Endodermal cell (in vitro differentiated cells): ENCODE data around the gene STK32B. TPM values are rescaled to one million over a fixed set of nuclear protein-coding genes. Genes with fewer than 3 reads are reported as not detected.

Experiments used
- DNase-seq: peaks from one replicate; pipeline ENCODE4 v3.0.0-alpha.2; 2017
- H3K27ac ChIP-seq: 2 replicates; pipeline ENCODE4 v1.5.1; 2013; ENCODE audit warnings: mild to moderate bottlenecking, low read depth, low read length, moderate library complexity
- H3K27me3 ChIP-seq: 2 replicates; pipeline ENCODE4 v1.6.1; 2013; ENCODE audit warnings: mild to moderate bottlenecking, low read length, moderate library complexity; ENCODE audit not compliant: insufficient read depth, control insufficient read depth, poor library complexity, severe bottlenecking
- H3K36me3 ChIP-seq: 2 replicates; pipeline ENCODE4 v1.7.0; 2013; ENCODE audit warnings: mild to moderate bottlenecking, low read length, moderate library complexity; ENCODE audit not compliant: control insufficient read depth, insufficient read depth
- H3K4me1 ChIP-seq: one replicate; pipeline ENCODE4 v1.7.0; 2013; ENCODE audit warnings: low read length; ENCODE audit not compliant: control insufficient read depth, insufficient read depth
- H3K4me3 ChIP-seq: 2 replicates; pipeline ENCODE4 v1.5.1; 2013; ENCODE audit warnings: mild to moderate bottlenecking, low read length, moderate library complexity
- H3K9ac ChIP-seq: 2 replicates; pipeline ENCODE4 v1.6.1; 2013; ENCODE audit warnings: mild to moderate bottlenecking, low read length, moderate library complexity; ENCODE audit not compliant: poor library complexity, severe bottlenecking; ENCODE audit errors: extremely low read depth
- H3K9me3 ChIP-seq: 2 replicates; pipeline ENCODE4 v1.6.1; 2013; ENCODE audit warnings: mild to moderate bottlenecking, low read length, moderate library complexity; ENCODE audit not compliant: control insufficient read depth
- H3K27ac Mint-ChIP-seq: 2 replicates; pipeline ENCODE4 v1.8.0; 2020; ENCODE audit warnings: mixed read lengths
- H3K27me3 Mint-ChIP-seq: 2 replicates; pipeline ENCODE4 v1.8.0; 2021; ENCODE audit warnings: mild to moderate bottlenecking, mixed read lengths; ENCODE audit not compliant: insufficient read depth
- H3K36me3 Mint-ChIP-seq: 2 replicates; pipeline ENCODE4 v1.8.0; 2020; ENCODE audit warnings: low read depth, mixed read lengths
- H3K4me1 Mint-ChIP-seq: 2 replicates; pipeline ENCODE4 v1.8.0; 2020; ENCODE audit warnings: mixed read lengths
- H3K4me3 Mint-ChIP-seq: 2 replicates; pipeline ENCODE4 v1.8.0; 2020; ENCODE audit warnings: mild to moderate bottlenecking, moderate library complexity, mixed read lengths
- H3K9me3 Mint-ChIP-seq: 2 replicates; pipeline ENCODE4 v1.8.0; 2020; ENCODE audit warnings: mild to moderate bottlenecking, mixed read lengths
- CTCF ChIP-seq: fragments of 200-600 bp; sonication (generic); conservative IDR thresholded peaks from 2 replicates; pipeline ENCODE4 v1.5.0; 2021; ENCODE audit warnings: antibody characterized with exemption, mild to moderate bottlenecking
- WGBS, 2 experiments: methylation state at CpG; one replicate each; pipeline versions ENCODE4 v1.1.5 to v1.1.7; 2013; ENCODE audit warnings: missing lambda C conversion rate in 2 of 2, mixed read lengths in 1 of 2; ENCODE audit not compliant: insufficient coverage in 1 of 2, insufficient read length in 1 of 2; 5-methylcytosine and 5-hydroxymethylcytosine counted together
- total RNA-seq, 2 donors: library from RNA; stranded (reverse); fragmentation: NEBNext Ultra II Directional in 1 of 2; extraction: Animal tissue kit (Norgen Biotek cat#: 25700) in 1 of 2; gene quantifications; 2 replicates in 1 of 2; 3 replicates in 1 of 2; pipeline ENCODE4 v1.2.1, GENCODE V29; 2021

STK32B gene
- total RNA-seq, 2 donors from 2014 or later: 1.4 to 1.5 TPM

GRCh38 chr4:5543681-5544080 lies 492.4 kb downstream of the STK32B start:
- no peak overlapping the region for H3K27ac Mint-ChIP-seq
- H3K4me3 Mint-ChIP-seq: no peak overlapping the region
- Histone ChIP-seq H3K4me1 (no peaks in the 10 kb centered on the region), H3K27me3 (no peaks in the 10 kb centered on the region), H3K9me3 (no peaks in the 10 kb centered on the region), H3K4me3 (no peak overlapping the region), H3K9ac (no peak overlapping the region), H3K36me3 (no peaks in the 10 kb centered on the region), H3K27ac (no peak overlapping the region)
- H3K9me3 Mint-ChIP-seq: peaks cover 11% of the 10 kb centered on the region
- TF ChIP-seq CTCF: no peak
- 94 to 95% methylated on average over 7 to 8 of the region's 8 CpGs for WGBS, 2 experiments
- H3K36me3 Mint-ChIP-seq: peaks cover 8% of the 10 kb centered on the region
- DNase-seq: no peak
- H3K27me3 Mint-ChIP-seq: no peaks in the 10 kb centered on the region
- H3K4me1 Mint-ChIP-seq: no peaks in the 10 kb centered on the region

GRCh38 chr4:5544762-5545161 lies 493.5 kb downstream of the STK32B start:
- Mint-ChIP-seq H3K36me3 (peaks cover 14% of the 10 kb centered on the region), H3K9me3 (peaks cover 18% of the 10 kb centered on the region), H3K27ac (no peak overlapping the region), H3K27me3 (no peaks in the 10 kb centered on the region), H3K4me1 (no peaks in the 10 kb centered on the region), H3K4me3 (no peak overlapping the region)
- H3K27ac ChIP-seq: no peak overlapping the region
- no peak for DNase-seq
- WGBS, 2 experiments: 83 to 92% methylated on average over 4 to 5 of the region's 5 CpGs
- no peaks in the 10 kb centered on the region for H3K9me3 ChIP-seq
- no peaks in the 10 kb centered on the region for H3K27me3 ChIP-seq
- H3K4me3 ChIP-seq: no peak overlapping the region
- no peaks in the 10 kb centered on the region for H3K4me1 ChIP-seq
- H3K9ac ChIP-seq: no peak overlapping the region
- TF ChIP-seq CTCF: no peak
- no peaks in the 10 kb centered on the region for H3K36me3 ChIP-seq

- H3K9ac ChIP-seq: no peak overlapping the region
- Mint-ChIP-seq H3K4me1 (no peaks in the 10 kb centered on the region), H3K27ac (no peak overlapping the region), H3K27me3 (no peaks in the 10 kb centered on the region), H3K4me3 (no peak overlapping the region), H3K36me3 (peaks cover 19% of the 10 kb centered on the region), H3K9me3 (peaks cover 23% of the 10 kb centered on the region)
- no peak for TF ChIP-seq CTCF
- no peak for DNase-seq
- H3K36me3 ChIP-seq: no peaks in the 10 kb centered on the region
- 87 to 100% methylated on average over 1 to 2 of the region's 2 CpGs for WGBS, 2 experiments
- no peak overlapping the region for H3K4me3 ChIP-seq
- no peaks in the 10 kb centered on the region for H3K27me3 ChIP-seq
- H3K27ac ChIP-seq: no peak overlapping the region
- H3K9me3 ChIP-seq: no peaks in the 10 kb centered on the region
- no peaks in the 10 kb centered on the region for H3K4me1 ChIP-seq
Measured at GRCh38 chr4:5545271-5545670, 494.0 kb downstream of the STK32B start.
